ENCODE measurements around the gene IQSEC1.

The IQSEC1 gene

DNA sequence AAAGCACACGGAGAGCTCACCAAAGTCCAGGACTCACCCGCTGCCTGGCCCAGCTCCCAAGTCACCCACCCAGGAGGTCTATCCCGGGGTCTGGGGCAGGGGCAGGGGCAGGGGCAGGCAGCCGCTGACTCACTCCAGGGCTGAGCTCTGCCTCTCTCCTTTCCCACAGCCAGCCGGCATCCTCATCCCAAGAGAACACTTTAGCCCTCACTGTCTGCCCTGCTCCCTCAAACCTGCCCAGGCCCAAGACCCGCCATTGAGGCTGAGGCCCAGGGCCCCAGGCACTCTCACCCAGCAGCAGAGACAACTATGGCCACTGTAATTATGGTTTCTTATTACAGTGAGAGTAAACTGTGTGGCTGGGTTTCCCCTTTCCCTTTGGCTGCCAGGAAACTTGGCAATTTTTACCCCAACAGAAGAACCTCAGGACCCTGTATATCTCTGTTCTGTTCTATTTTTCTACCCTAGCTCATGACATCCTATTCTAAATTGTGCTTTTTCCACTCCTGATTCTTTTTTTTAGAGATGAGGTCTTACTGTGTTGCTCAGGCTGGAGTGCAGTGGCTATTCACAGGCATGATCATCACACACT is 53.0 kb downstream of the IQSEC1 start:
- peak in 3 of 10 donors; percentile 22 to 59 (median 27) for DNase-seq
- intact Hi-C loops (cut with DNase I): no loop called here

DNA sequence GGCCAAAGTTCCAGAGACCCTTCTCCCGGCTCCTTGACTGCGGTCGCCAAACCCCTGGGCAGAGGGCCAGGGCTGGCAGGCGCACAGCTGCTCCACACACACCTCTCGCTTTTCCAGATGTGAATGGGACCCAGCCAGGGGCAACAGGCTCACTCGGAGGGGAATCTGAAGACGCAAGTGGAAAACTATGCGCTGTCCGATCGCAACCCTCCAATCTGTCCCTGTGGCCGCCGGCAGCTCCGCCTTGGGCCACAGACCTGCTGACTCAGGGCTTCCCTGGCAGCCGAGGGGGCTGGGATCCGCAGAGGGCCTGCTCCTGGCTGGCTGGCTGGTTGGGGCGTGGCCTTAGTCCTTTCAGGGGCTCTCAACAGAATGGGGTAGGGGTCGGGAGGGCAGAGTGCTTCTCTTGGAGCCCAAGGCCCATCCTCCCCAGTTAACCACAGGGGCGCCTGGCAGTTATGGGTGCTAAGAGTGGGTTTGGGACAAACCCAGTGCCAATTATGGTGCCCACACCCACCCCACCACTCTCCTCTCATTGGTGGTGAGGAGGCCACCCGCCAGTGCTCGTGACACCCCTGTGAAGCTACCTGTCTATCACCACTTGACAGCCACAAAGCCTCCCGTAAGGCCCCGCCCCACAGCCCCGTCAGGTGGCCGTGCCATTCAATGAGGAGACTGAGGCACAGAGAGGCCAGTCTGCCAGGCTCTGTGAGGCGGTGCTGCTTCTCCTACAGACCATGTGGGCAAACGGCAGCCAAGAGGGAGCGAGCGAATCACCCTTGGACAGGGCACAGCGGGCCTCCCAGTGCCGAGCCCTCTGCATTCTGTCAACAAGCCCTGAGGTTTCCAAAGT is 53.8 kb downstream of the IQSEC1 start:
- peak in 3 of 10 donors; percentile 80 to 89 (median 83) for DNase-seq
- intact Hi-C loops (cut with DNase I): no loop called here

DNA sequence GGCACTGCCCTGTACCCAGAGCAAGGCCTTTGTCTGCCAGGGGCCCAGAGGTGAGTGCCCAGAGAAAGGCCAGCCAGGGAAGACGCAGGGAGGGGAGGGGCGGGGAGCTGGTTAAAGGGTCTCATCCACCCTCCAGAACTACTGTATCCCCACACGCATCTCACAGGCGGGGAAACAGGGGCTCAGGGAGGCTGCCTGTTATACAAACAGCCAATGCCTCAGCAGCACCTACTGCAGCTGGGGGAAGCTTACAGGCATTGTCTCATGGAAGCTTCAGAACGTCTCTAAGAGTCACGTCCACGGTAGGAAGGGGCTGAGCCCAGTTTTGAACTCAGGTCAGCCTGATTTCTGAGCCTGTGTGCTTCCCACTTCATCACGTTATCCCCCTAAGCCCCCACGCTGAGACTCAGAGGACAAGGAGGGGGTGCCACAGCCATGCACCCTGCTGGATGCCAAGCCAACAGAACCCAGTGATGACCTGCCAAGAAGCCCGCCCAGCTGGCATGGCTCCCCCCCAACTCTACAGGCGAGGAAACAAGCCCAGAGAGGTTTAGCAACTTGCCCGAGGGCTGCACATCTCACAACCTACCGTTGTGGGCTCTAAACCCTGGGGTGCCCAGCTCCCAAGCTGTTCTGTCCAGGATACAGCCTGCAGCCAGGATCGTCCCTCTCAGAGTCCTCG is 54.5 kb downstream of the IQSEC1 start:
- peak in 3 of 10 donors; percentile 68 to 88 (median 77) for DNase-seq
- intact Hi-C loops (cut with DNase I): no loop called here

DNA sequence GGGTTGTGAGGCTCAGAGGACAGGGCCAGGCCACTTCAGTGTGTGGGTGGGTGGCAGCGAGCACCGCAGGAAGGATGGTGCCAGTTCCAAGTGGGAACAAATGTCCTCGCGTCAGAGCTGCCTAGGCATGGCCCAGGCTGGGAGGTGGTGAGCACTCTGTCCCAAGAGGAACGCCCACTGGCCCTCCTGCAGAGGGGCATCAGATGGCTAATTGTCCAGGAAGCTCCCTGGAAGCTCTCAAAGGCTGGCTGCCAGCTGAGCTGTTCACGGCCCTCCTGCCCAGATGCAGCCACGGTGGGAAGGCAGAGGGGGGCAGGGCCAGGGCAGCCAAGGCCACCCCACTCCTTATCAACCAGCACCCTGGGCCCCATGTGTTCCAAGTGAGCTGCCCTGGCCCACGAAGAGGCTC is 55.2 kb downstream of the IQSEC1 start:
- peak in 3 of 10 donors; percentile 75 to 81 (median 79) for DNase-seq
- intact Hi-C loops (cut with DNase I): no loop called here

DNA sequence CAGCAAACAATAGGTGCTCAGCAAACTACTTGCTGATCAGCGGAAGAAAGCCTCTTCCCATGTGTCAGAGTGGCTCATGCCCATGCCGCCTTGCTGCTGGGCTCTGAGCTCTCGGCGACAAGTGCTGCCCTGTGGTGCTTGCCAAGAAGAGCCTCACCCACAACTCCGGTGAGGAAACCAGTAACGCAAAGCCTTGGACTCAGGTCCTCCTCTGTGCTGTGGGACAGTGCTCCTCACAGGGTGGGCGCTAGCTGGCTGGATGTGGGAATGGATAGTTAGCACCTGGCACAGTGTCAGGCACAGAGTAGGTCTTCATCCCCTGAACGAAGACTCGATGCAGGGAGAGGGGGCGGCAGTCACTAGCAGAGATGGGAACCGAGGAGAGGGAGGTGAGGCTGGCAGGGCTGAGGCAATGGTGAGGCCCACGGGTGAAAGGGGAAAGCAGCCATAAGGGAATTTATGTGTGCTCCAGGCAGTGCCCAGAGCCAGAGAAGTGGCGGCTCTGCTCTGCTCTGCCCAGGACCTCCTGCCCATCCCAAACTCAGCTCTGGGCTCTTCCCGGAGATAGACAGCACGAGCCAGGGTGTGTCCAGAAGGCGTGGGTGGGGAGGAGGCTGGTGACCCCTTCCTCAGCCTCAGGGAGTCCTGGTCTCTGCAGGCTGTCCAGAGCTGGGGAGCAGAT is 55.7 kb downstream of the IQSEC1 start:
- DNase-seq: peak in 3 of 10 donors; percentile 44 to 77 (median 69)
- intact Hi-C loops (cut with DNase I): no loop called here

DNA sequence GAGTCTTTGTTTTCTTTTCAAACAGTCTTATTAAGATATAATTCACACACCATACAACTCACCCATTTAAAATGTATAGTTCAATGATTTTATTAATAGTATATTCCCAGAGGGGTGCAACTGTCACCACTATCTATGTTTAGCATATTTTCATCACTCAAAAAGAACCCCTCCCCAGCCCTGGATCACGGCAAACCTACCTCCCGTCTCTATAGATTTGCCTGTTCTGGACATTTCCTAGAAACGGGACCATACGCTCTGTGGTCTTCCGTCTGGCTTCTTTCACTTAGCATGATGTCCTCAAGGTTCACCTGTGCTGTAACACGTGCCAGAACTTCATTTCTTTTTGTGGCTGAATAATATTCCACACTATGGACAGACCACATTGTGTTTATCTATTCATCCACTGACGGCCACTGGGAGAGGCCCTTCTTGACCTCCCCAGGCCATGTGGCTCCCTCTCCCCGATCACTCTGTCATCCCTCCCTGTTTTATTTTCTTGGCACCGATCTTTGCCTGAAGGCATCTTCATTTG is 56.4 kb downstream of the IQSEC1 start:
- peak in 3 of 10 donors; percentile 2 to 27 (median 18) for DNase-seq
- intact Hi-C loops (cut with DNase I): no loop called here

DNA sequence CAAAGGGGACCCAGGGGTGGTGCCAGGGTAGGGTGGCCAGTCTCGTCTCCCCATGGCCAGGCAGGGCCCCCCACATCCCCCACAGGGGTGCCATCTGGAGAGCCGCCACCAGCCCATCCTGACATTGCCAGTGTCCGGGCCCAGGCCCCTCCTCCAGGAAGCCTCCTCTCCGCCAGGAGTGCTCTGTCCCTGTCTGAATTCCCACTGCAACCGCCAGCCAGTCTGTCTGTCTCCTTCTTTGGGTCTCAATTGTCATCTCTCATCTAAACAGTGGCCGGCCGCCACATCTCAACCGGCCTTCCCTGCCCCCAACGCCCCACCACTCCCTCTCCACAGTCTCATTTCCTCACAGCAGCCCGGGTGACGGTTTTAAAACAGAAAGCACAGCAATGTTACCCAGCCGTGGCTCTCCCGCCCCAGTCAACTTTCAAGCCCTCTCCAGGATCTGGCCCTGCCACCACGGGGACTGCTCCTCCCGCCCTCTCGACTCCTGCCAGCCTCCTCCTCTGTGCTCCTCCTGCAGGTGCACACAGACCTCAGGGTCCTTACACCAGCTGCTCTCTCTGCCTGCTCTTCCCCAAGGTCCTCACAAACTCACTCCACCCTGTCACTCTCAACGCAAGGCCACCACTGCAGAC is 57.0 kb downstream of the IQSEC1 start:
- intact Hi-C loops (cut with DNase I): no loop called here
- peak in 4 of 10 donors; percentile 30 to 87 (median 73) for DNase-seq

DNA sequence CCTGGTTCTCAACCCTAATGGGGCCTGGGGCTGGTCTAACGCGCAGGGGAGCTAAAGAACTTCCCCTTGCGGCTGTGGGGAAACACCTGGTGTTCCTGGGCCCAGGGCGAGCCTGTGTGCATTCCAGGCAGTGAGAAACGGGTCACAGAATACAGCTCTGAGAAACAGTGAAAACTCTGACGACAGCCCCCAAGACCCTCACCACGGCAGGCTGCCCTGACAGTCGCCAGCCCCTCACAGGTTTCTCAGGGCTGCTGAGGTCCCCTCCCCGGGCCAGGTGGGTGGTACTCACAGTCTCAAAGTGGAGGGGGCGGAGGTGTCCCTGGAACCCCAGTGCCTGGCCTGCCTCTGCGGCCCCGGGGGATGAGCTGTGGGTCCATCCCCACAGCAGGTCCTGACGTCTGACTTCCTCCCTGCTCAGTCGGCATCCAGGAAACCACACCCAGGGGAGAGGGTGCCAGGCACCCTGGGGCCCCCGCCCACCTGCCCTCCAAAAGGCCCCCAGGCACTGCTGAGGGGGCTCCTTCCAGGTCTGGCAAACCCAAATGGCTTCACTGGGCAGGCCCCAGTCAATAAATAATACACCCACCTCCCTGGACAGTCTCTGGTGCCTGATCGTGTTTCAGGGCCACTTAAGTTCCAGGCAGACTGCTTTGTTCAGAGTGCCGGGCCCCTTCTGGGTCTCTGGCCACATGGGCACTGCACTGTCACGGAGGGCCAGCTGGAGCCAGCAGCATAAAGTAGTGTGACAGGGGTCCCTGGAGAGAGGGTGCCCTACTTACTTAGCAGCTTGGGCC is 57.7 kb downstream of the IQSEC1 start:
- intact Hi-C loops (cut with DNase I): no loop called here
- DNase-seq: peak in 3 of 10 donors; percentile 55 to 83 (median 69)

DNA sequence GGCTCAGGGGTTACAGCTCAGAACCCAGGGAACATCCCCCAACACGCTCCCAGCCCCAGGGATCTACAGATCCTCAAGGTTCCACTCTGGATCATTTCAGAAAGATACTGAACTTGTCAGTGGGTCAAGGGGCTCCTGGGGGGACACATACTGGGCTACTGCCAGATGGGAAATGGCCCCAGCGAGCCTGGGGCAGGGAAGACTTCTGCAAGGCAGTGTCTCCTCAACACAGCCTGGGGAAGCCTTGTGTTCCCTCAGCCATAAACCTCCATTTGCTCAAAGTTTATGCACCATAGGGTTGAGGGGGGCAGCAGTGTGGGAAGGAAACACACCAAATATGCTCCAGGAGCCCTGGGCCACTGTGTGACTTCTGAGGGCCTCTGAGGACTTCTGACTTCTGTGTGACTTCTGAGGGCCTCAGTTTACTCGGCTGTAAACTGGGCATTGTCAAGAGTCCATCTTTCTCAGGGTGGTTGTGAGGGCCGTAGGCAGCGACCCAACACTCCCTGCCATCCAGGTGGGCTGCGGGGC is 58.4 kb downstream of the IQSEC1 start:
- intact Hi-C loops (cut with DNase I): no loop called here
- DNase-seq: peak in 2 of 10 donors; percentile 32 to 62

DNA sequence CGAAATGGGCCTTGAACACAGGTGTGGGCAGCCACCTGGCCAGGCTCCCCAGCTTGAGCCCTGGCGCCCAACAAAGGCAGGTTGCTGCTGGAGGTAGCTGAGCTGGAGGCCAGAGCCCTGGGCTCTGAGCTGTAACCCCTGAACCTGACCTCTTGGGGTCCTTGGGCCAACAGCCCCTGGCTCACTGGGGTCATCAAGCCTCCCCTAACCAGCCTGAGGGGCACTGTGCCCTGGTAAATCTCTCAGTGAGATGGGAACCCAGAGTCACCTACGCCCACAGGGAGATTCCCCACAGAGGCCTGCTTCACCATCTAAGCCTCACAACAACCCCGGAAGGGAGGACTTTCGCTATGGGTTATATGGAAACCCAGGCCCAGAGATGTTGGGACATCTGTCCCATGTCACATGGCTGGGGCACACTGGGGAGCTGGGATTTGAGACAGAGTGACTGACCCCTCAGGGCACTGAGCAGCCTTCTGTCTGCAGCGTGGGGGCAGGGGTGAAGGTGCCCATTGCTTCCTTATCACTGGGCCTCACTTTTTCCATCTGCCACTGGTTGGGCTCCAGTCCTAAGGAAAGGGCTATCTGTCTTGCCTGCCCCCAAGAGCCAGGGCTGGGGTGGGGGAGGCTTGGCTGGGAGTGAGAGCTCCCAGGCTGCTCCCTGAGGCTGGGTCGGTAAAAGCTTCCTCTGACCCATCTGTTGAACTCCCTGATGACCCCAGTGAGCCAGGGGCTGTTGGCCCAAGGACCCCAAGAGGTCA is 59.1 kb downstream of the IQSEC1 start:
- intact Hi-C loops (cut with DNase I): no loop called here
- peak in 3 of 10 donors; percentile 44 to 63 (median 50) for DNase-seq

DNA sequence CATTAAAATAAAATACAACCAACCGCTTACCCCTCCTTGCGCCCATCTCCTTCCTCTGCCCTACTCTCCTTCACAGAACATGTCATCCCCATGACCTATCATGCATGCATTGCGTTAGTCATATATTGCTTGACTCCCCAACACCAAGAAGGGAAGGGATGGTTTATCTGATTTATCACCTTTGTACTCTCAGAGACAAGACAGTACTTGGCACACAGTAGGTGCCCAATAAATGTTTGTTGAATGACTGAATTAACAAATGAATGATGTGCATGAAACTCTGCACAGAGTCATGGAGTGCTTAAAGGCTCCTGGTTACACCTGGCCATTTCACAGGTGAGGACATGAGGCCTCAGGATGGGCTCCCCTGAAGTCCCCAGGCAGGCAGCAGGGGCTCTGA is 59.7 kb downstream of the IQSEC1 start:
- no peak for DNase-seq
- intact Hi-C loops (cut with DNase I): no loop called here

DNA sequence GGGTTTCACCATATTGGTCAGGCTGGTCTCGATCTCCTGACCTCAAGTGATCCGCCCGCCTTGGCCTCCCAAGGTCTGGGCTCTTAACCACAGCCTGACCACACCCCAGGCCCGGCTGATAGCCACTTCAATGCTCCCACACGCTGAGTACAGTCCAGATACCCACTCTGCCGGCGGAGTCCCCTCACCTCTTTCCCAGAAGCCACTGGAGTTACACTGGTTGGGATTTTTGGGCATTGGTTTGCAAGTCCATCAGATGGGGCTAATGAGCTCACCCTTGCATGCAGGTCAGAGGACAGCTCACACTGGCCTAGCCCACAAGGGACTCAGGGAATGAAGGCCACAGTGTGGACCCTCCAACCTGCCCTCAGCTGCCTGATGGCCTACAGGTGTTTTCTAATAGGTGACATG is 60.1 kb downstream of the IQSEC1 start:
- intact Hi-C loops (cut with DNase I): no loop called here
- DNase-seq: peak in 2 of 10 donors; percentile 43 to 70

DNA sequence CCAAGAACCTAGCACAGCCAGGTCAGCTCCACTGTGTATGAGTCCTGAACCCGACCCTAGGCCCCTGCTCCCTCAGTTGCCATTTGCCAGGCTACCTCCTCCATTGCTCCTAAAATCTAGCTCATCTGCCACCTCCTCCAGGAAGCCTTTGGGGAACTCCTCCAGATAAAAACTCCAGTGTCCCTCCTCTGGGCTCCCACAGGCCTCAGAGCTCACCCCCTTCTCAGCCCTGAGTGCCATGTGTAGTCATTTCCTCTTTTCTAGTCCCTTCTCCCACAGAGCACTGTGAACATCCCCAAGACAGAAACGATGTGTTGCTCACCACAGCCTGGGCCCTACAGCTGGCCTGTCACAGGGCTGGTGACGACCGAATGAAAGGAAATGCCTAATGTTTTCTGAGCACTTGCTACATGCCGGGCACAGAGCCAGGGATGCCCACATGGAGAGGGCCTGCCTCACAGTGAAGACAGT is 61.0 kb downstream of the IQSEC1 start:
- peak in 6 of 10 donors; percentile 45 to 93 (median 78) for DNase-seq
- intact Hi-C loops (cut with DNase I): no loop called here

DNA sequence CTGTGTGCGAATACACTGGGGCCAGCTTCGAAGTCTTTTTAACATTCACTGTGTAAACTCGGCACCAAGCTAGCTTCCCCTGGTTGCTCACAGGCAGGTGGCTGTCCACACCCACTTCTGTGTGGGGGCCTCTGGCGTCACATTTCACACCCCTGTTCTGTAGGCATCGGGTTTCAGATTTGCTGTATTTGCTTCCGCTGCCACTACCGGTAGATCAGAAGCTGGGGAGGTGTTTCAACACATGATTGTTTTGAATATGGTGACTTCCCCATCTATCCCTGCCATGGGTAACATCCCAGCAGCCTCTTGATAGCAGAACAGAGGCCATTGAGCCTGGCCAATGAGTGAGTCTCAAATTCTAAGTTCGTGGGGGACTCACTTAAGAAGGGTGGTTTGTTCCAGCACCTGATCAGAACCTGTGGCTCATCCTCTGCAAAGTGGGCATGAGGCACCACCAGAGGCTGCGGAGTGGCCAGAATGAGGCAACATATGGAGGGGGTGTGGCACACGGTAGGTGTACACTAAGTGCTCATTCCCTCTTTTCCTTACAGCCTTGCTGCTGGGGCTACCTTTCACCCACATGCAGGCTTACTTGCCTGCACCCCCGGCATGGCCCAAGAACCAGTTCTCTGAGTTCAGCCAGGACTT is 61.5 kb downstream of the IQSEC1 start:
- intact Hi-C loops (cut with DNase I): no loop called here
- DNase-seq: peak in 2 of 10 donors; percentile 87 to 88

DNA sequence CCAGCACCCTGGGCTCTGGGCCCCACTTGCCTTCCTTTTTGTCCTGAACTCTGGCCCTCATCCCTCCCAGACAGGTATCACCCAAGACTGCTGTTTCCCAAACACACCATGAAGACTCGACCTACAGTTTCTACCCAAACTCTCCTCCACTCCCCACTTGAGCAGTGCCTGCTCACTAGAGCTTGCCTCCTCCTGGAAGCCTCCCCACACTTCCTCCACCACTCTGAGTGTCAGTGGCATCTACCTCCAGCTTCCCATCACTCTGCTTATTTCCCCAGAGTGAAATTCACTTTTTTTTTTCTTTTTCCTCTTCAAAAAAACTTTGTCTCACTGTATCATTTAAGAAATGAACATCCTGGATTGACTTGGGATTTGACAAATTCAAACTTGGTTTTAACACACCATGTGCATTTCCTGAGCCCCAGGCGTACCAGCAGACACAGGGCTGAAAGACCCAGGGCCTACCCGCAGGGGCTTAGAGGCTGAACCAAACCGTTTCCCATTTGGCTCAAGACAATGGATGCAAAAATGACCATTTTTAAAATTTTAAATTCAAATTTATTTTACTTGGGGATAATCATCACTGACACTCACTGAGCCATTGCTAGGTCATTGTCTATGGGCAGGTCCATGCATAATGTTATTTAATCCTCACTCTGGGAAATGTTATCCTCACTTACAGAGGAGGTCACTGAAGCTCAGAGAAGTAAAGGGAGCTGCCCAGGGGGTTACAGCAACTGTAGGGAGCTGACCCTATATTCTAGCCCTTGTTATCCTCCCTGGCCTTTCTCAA is 62.3 kb downstream of the IQSEC1 start:
- intact Hi-C loops (cut with DNase I): no loop called here

DNA sequence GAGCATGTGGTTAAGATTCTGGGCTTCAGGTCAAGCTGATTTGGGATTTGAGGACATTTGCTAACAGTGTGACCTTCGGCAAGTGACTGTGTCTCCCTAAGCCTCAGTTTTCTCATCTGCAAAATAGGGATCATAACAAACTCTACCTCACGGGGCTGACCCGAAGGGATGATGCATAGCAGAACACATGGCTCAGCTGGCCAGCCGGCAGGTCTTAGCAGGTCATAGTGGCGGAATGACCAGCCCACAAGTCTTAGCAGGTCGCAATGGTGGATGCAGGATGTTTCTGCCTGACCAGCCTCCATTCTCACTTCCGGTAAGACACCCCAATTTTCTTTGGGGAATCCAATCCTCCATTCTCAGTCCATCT is 63.3 kb downstream of the IQSEC1 start:
- DNase-seq: peak in 2 of 10 donors; percentile 61 to 68
- intact Hi-C loops (cut with DNase I): no loop called here

More for the DNA sequence above, 62.3 kb downstream of the IQSEC1 start:
- DNase-seq: peak in 2 of 10 donors; percentile 9 to 38
